Fibroblast of skin of abdomen (primary cell): ENCODE data around the gene ADARB2.

Experiments
- DNase-seq: peaks from one replicate; pipeline ENCODE4 v3.0.0-alpha.2; 2013

ADARB2 gene

GRCh38 chr10:1589257-1589656 lies 148.1 kb downstream of the ADARB2 start:
- DNase-seq: no peak

GRCh38 chr10:1582739-1583138 lies 154.6 kb downstream of the ADARB2 start:
- no peak for DNase-seq

GRCh38 chr10:1581189-1581588 lies 156.1 kb downstream of the ADARB2 start:
- DNase-seq: no peak

GRCh38 chr10:1579671-1580070 lies 157.7 kb downstream of the ADARB2 start:
- no peak for DNase-seq

- DNase-seq: no peak
These were observed 158.2 kb downstream of the ADARB2 start for GRCh38 chr10:1579141-1579491.

- no peak for DNase-seq
These were observed 158.8 kb downstream of the ADARB2 start for GRCh38 chr10:1578392-1579140.

- DNase-seq: no peak
These were observed 159.4 kb downstream of the ADARB2 start for GRCh38 chr10:1577945-1578344.

GRCh38 chr10:1577373-1577770 lies 160.0 kb downstream of the ADARB2 start:
- DNase-seq: no peak

GRCh38 chr10:1576467-1577372 lies 160.6 kb downstream of the ADARB2 start:
- no peak for DNase-seq

GRCh38 chr10:1575481-1576244 lies 161.7 kb downstream of the ADARB2 start:
- DNase-seq: no peak

GRCh38 chr10:1574719-1575118 lies 162.6 kb downstream of the ADARB2 start:
- DNase-seq: no peak

- DNase-seq: no peak
These were observed 163.3 kb downstream of the ADARB2 start for GRCh38 chr10:1573981-1574380.

GRCh38 chr10:1573334-1573969 lies 163.9 kb downstream of the ADARB2 start:
- DNase-seq: no peak

- no peak for DNase-seq
These were observed 164.6 kb downstream of the ADARB2 start for GRCh38 chr10:1572519-1573333.

GRCh38 chr10:1571587-1572237 lies 165.6 kb downstream of the ADARB2 start:
- no peak for DNase-seq

- DNase-seq: no peak
These were observed 166.8 kb downstream of the ADARB2 start for GRCh38 chr10:1570416-1571051.

- DNase-seq: no peak
These were observed 168.1 kb downstream of the ADARB2 start for GRCh38 chr10:1569208-1569607.

- no peak for DNase-seq
These were observed 169.4 kb downstream of the ADARB2 start for GRCh38 chr10:1567742-1568495.

- no peak for DNase-seq
These were observed 170.2 kb downstream of the ADARB2 start for GRCh38 chr10:1567152-1567551.

- no peak for DNase-seq
These were observed 172.5 kb downstream of the ADARB2 start for GRCh38 chr10:1564791-1565190.
